GM18951 (cell line): ENCODE data around the gene HES6.

Experiments
- POLR2A ChIP-seq: IDR thresholded peaks from 4 replicates; pipeline ENCODE4 v1.6.1; 2011; ENCODE audit warnings: mild to moderate bottlenecking; ENCODE audit not compliant: insufficient read length, insufficient read depth; ENCODE audit errors: extremely low read depth
- in situ Hi-C: fragments of 300-500 bp; cut with MboI; formaldehyde crosslinking; loops from one replicate; pipeline ENCODE4 v1.12.0; 2022; ENCODE audit warnings: low sequenced_read_pairs, mixed read lengths, inconsistent platforms; ENCODE audit not compliant: unreplicated experiment

HES6 gene

GRCh38 chr2:238203973-238204683 lies 35.7 kb downstream of the HES6 start:
- no peak for TF ChIP-seq POLR2A
- in situ Hi-C loops: no loop called here

GRCh38 chr2:238203094-238203972 lies 36.5 kb downstream of the HES6 start, which contains the start of gene ILKAP:
Gene ILKAP (minus strand): TSS chr2:238203695. CDS start chr2:238203553, 142 bp downstream.
- TF ChIP-seq POLR2A: peak; percentile 91
- in situ Hi-C loops: no loop called here

GRCh38 chr2:238202326-238203093 lies 37.3 kb downstream of the HES6 start:
- TF ChIP-seq POLR2A: no peak
- in situ Hi-C loops: no loop called here

- in situ Hi-C loops: no loop called here
- no peak for TF ChIP-seq POLR2A
Observed at GRCh38 chr2:238190445-238190844, 49.4 kb downstream of the HES6 start.
